Measurements from ENCODE around the gene FADS2. TPM values are rescaled to one million over a fixed set of nuclear protein-coding genes. Genes with fewer than 3 reads are reported as not detected.
A peak's percentile ranks its signal among the peaks of the same experiment; 100 is the strongest.

FADS2 gene
- total and polyA plus RNA-seq, 2 experiments from 2014 or later, result 317 to 356 TPM

DNA sequence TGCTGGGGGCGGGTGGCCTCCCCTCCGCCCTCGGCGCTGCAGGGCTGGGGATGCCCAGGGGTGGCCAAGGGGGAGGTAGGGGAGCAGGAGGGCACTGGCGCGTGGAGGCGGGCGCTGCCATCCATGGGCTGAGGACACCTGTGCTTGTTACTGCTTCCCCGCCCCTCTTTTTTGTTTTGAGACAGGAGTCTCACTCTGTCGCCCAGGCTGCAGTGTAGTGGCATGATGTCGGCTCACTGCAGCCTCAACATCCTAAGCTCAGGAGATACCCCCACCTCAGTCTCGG is 63.9 kb downstream of the FADS2 start:
- no peak for DNase-seq (ENCODE audit: low spot score)

GRCh38 chr11:61893981-61894380 is 65.9 kb downstream of the FADS2 start:
- 86% methylated on average over 5 of the region's 5 CpGs for WGBS (ENCODE audit: low lambda C conversion rate, missing lambda C conversion rate)

More for the DNA sequence above, 63.9 kb downstream of the FADS2 start:
- WGBS (ENCODE audit: low lambda C conversion rate, missing lambda C conversion rate), result 18% methylated on average over 10 of the region's 12 CpGs
- Histone ChIP-seq H3K27me3 (no peaks in the 10 kb centered on the region), H3K4me2 (peak overlapping the region; percentile 100), H3K4me1 (ENCODE audit: insufficient read depth) (peaks cover 9% of the 10 kb centered on the region), H2AFZ (peak overlapping the region; percentile 90), H3K9me2 (replicated peaks; ENCODE audit: insufficient read depth) (no peaks in the 10 kb centered on the region), H3K79me2 (no peaks in the 10 kb centered on the region), H3K27ac (no peak overlapping the region), H3K4me3 (peak overlapping the region; percentile 92), H4K20me1 (ENCODE audit: insufficient read depth, poor library complexity, severe bottlenecking) (no peaks in the 10 kb centered on the region), H3K9me3 (ENCODE audit: low read depth) (no peaks in the 10 kb centered on the region), H3K36me3 (replicated peaks; ENCODE audit: insufficient read depth, low read depth) (no peaks in the 10 kb centered on the region)
- TF ChIP-seq EZH2 (IDR thresholded peaks at IDR 0.05; ENCODE audit: borderline replicate concordance), result no peak
- TF ChIP-seq EZH2phosphoT487 (IDR thresholded peaks at IDR 0.05; ENCODE audit: low read depth, severe bottlenecking, unreplicated experiment), result no peak
- TF ChIP-seq, protein P1, sequence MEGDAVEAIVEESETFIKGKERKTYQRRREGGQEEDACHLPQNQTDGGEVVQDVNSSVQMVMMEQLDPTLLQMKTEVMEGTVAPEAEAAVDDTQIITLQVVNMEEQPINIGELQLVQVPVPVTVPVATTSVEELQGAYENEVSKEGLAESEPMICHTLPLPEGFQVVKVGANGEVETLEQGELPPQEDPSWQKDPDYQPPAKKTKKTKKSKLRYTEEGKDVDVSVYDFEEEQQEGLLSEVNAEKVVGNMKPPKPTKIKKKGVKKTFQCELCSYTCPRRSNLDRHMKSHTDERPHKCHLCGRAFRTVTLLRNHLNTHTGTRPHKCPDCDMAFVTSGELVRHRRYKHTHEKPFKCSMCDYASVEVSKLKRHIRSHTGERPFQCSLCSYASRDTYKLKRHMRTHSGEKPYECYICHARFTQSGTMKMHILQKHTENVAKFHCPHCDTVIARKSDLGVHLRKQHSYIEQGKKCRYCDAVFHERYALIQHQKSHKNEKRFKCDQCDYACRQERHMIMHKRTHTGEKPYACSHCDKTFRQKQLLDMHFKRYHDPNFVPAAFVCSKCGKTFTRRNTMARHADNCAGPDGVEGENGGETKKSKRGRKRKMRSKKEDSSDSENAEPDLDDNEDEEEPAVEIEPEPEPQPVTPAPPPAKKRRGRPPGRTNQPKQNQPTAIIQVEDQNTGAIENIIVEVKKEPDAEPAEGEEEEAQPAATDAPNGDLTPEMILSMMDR (IDR thresholded peaks at IDR 0.05; ENCODE audit: poor library complexity), result no peak

DNA sequence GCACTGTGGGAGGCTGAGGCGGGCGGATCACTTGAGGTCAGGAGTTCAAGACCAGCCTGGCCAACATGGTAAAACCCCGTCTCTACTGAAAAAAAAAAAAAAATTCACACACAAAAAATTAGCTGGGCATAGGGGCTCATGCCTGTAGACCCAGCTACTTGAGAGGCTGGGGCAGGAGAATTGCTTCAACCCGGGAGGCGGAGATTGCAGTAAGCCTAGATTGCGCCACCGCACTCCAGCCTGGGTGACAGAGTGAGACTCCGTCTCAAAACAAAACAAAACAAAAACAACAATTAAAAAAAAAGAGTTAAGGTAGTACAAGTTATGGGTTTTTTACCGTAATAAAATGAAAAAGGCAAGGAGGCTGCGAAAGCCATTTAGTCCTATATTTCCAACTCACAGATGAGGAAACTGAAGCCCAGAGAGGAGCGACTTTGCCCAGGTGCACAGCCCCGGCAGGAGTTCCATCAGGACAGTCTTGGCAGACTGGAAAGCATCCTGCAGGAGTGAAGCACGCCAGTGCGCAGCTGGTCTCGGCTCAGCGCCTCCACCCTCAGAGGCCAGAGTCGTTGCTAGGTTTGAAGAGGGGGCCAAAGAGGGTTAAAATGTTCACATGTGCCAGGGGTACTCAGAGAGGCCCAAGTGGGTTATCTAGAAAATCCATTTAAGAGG is 67.1 kb downstream of the FADS2 start:
- TF ChIP-seq EZH2phosphoT487 (IDR thresholded peaks at IDR 0.05; ENCODE audit: low read depth, severe bottlenecking, unreplicated experiment), result no peak
- TF ChIP-seq, protein P1 (IDR thresholded peaks at IDR 0.05; ENCODE audit: poor library complexity), result no peak
- TF ChIP-seq EZH2 (IDR thresholded peaks at IDR 0.05; ENCODE audit: borderline replicate concordance), result no peak
- DNase-seq (ENCODE audit: low spot score), result no peak
- Histone ChIP-seq H3K9me2 (replicated peaks; ENCODE audit: insufficient read depth) (no peaks in the 10 kb centered on the region), H3K4me1 (ENCODE audit: insufficient read depth) (peaks cover 8% of the 10 kb centered on the region), H3K9me3 (ENCODE audit: low read depth) (no peaks in the 10 kb centered on the region), H3K79me2 (no peaks in the 10 kb centered on the region), H3K27ac (no peak overlapping the region), H3K4me2 (no peak overlapping the region), H4K20me1 (ENCODE audit: insufficient read depth, poor library complexity, severe bottlenecking) (no peaks in the 10 kb centered on the region), H2AFZ (no peak overlapping the region), H3K27me3 (no peaks in the 10 kb centered on the region), H3K36me3 (replicated peaks; ENCODE audit: insufficient read depth, low read depth) (no peaks in the 10 kb centered on the region), H3K4me3 (no peak overlapping the region)
- WGBS (ENCODE audit: low lambda C conversion rate, missing lambda C conversion rate), result 88% methylated on average over 17 of the region's 17 CpGs

More at GRCh38 chr11:61893981-61894380, 65.9 kb downstream of the FADS2 start:
- H3K27me3 ChIP-seq, result no peaks in the 10 kb centered on the region
- H2AFZ ChIP-seq, result no peak overlapping the region
- no peak overlapping the region for H3K4me2 ChIP-seq
- no peaks in the 10 kb centered on the region for H4K20me1 ChIP-seq (ENCODE audit: insufficient read depth, poor library complexity, severe bottlenecking)
- no peak overlapping the region for H3K27ac ChIP-seq
- H3K79me2 ChIP-seq, result no peaks in the 10 kb centered on the region
- H3K9me3 ChIP-seq (ENCODE audit: low read depth), result no peaks in the 10 kb centered on the region
- no peak for DNase-seq (ENCODE audit: low spot score)
- no peaks in the 10 kb centered on the region for H3K9me2 ChIP-seq (replicated peaks; ENCODE audit: insufficient read depth)
- TF ChIP-seq EZH2phosphoT487 (IDR thresholded peaks at IDR 0.05; ENCODE audit: low read depth, severe bottlenecking, unreplicated experiment), result no peak
- TF ChIP-seq EZH2 (IDR thresholded peaks at IDR 0.05; ENCODE audit: borderline replicate concordance), result no peak
- TF ChIP-seq, protein P1 (IDR thresholded peaks at IDR 0.05; ENCODE audit: poor library complexity), result no peak
- H3K36me3 ChIP-seq (replicated peaks; ENCODE audit: insufficient read depth, low read depth), result no peaks in the 10 kb centered on the region
- H3K4me1 ChIP-seq (ENCODE audit: insufficient read depth), result peaks cover 9% of the 10 kb centered on the region
- no peak overlapping the region for H3K4me3 ChIP-seq
